GM12878 (cell line): ENCODE measurements around the gene PTPRJ. TPM values are rescaled to one million over a fixed set of nuclear protein-coding genes. Genes with fewer than 3 reads are reported as not detected.

Source experiments
- CHD2 ChIP-seq: IDR thresholded peaks from 2 replicates; pipeline ENCODE4 v1.6.1; 2011; ENCODE audit warnings: low read depth, low read length, improper control_type of control experiment, borderline replicate concordance
- EP300 ChIP-seq, 2 experiments: fragments of 150-350 bp in 1 of 2; IDR thresholded peaks; 2 replicates each; pipeline ENCODE4 v1.6.1; 2011 to 2012; ENCODE audit warnings: low read depth in 2 of 2, low read length in 2 of 2, borderline replicate concordance in 1 of 2, improper control_type of control experiment in 1 of 2, inconsistent platforms in 1 of 2; ENCODE audit not compliant: control insufficient read depth in 1 of 2
- HDGF ChIP-seq: fragments of 450-650 bp; IDR thresholded peaks from 2 replicates; pipeline ENCODE4 v1.6.1; 2016; ENCODE audit warnings: antibody characterized with exemption
- NFIC ChIP-seq: IDR thresholded peaks from 2 replicates; pipeline ENCODE4 v1.6.1; 2012; ENCODE audit warnings: low read depth, mild to moderate bottlenecking, inconsistent platforms, low read length, moderate library complexity
- NFXL1 ChIP-seq: fragments of 450-650 bp; IDR thresholded peaks from 2 replicates; pipeline ENCODE4 v1.6.1; 2017; ENCODE audit warnings: antibody characterized with exemption, mild to moderate bottlenecking, borderline replicate concordance
- NFYA ChIP-seq: IDR thresholded peaks from 2 replicates; pipeline ENCODE4 v1.6.1; 2011; ENCODE audit warnings: low read depth, mild to moderate bottlenecking, low read length, improper control_type of control experiment, borderline replicate concordance
- RAD21 ChIP-seq: IDR thresholded peaks from 2 replicates; pipeline ENCODE4 v1.6.1; 2011; ENCODE audit warnings: mild to moderate bottlenecking, low read depth, low read length, moderate library complexity; ENCODE audit not compliant: insufficient read depth
- SP1 ChIP-seq: IDR thresholded peaks from one replicate; pipeline ENCODE4 v1.6.1; 2011; ENCODE audit warnings: low read depth, low read length
- SPI1 ChIP-seq: IDR thresholded peaks from 2 replicates; pipeline ENCODE4 v1.6.1; 2011; ENCODE audit warnings: low read depth, mild to moderate bottlenecking, low read length, moderate library complexity, borderline replicate concordance; ENCODE audit not compliant: insufficient read depth
- SREBF1 ChIP-seq: IDR thresholded peaks from 2 replicates; pipeline ENCODE4 v1.6.1; 2012; ENCODE audit warnings: mild to moderate bottlenecking, low read length
- TCF12 ChIP-seq: IDR thresholded peaks from 2 replicates; pipeline ENCODE4 v1.6.1; 2011; ENCODE audit warnings: low read depth, mild to moderate bottlenecking, low read length
- TCF7 ChIP-seq: IDR thresholded peaks from 2 replicates; pipeline ENCODE4 v1.6.1; 2014; ENCODE audit warnings: antibody characterized with exemption, borderline replicate concordance
- WRNIP1 ChIP-seq: IDR thresholded peaks from 2 replicates; pipeline ENCODE4 v1.6.1; 2011; ENCODE audit warnings: low read depth, low read length, improper control_type of control experiment, borderline replicate concordance
- YY1 ChIP-seq: IDR thresholded peaks from 2 replicates; pipeline ENCODE4 v1.6.1; 2011; ENCODE audit warnings: low read depth, mild to moderate bottlenecking, low read length
- ZNF24 ChIP-seq: fragments of 450-650 bp; IDR thresholded peaks from 2 replicates; pipeline ENCODE4 v1.6.1; 2017; ENCODE audit warnings: antibody characterized with exemption, mild to moderate bottlenecking
- polyA plus RNA-seq, 11 experiments: library from polyadenylated mRNA; depleted of rRNA in 4 of 11; unstranded in 6 of 11; stranded (reverse) in 5 of 11; fragments of >200 nt; fragmentation: Nextera tagmentation in 4 of 11; fragmentation: Illumina TruSeq in 1 of 11; extraction: Ambion mirVana in 4 of 11; extraction: Trizol in 1 of 11; gene quantifications; 1 replicate in 1 of 11; 2 replicates in 10 of 11; pipeline versions ENCODE4 v1.2.1 to v1.2.3, GENCODE V29; 2011 to 2016; ENCODE audit warnings: inconsistent platforms in 2 of 11, missing spikeins in 2 of 11, low read depth in 1 of 11
- total RNA-seq, 4 experiments: library from RNA; depleted of rRNA in 3 of 4; stranded (reverse); fragments of >200 nt in 3 of 4; fragmentation: Illumina TruSeq in 1 of 4; extraction: Trizol in 1 of 4; gene quantifications; 2 replicates each; pipeline versions ENCODE4 v1.2.1 to v1.2.3, GENCODE V29; 2013 to 2021
- TF ChIP-seq, protein P1 (sequence below): fragments of 450-650 bp; formaldehyde crosslinking; IDR thresholded peaks from 2 replicates; pipeline ENCODE4 v1.4.0; 2020; ENCODE audit warnings: mild to moderate bottlenecking, moderate library complexity
- TF ChIP-seq, protein P2 (sequence below): fragments of 450-650 bp; IDR thresholded peaks from 2 replicates; pipeline ENCODE4 v1.6.1; 2017; ENCODE audit warnings: mild to moderate bottlenecking, moderate library complexity
- TF ChIP-seq, protein P3 (sequence below): fragments of 450-650 bp; IDR thresholded peaks from 2 replicates; pipeline ENCODE4 v1.6.1; 2017; ENCODE audit warnings: mild to moderate bottlenecking
- TF ChIP-seq, protein P4 (sequence below): fragments of 450-650 bp; conservative IDR thresholded peaks from 2 replicates; pipeline ENCODE4 v1.6.1; 2017; ENCODE audit warnings: mild to moderate bottlenecking, moderate library complexity

The PTPRJ gene
- total and polyA plus RNA-seq, 10 of the 15 experiments (the other 5 are each of a cell fraction or from before 2014, with no cell fraction given), result 0.22 to 22.4 (median 7.4) TPM

DNA sequence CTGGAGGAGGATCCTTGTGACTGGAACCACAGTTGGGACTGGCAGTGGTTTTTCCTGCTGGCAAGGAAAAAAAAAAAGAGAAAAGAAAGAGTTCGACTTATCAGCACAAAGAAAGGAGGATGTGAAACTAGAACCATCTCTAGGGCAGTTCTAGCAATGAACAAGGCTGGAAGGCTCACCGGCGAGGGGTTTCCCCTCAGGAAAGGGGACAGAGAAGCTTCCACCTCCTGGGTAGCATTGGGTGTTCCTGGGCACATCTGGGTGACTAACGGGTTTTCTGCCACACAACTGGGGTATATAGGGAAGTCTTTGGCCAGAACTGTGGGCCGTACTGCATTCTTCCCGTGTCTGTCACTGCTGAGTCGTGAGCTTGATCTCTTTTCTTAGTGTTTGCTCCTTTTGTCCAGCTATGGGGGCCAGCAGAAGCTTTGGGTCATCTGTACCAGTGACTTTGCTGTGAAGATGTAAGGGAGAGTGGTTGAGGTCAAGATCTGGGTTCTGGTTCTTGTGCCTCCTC, 126.9 kb downstream of the PTPRJ start (continued):
- peak; percentile 23 to 64; a peak in 1 of 4 replicates for TF ChIP-seq EP300 (IDR thresholded peaks at IDR 0.05; ENCODE audit: borderline replicate concordance in 1 of 2, control insufficient read depth in 1 of 2, low read depth in 2 of 2, low read length in 2 of 2)
- TF ChIP-seq TCF7, result 0 out of 2 replicates have a peak, but pooled peaks have one; percentile 37
- TF ChIP-seq, protein P1, sequence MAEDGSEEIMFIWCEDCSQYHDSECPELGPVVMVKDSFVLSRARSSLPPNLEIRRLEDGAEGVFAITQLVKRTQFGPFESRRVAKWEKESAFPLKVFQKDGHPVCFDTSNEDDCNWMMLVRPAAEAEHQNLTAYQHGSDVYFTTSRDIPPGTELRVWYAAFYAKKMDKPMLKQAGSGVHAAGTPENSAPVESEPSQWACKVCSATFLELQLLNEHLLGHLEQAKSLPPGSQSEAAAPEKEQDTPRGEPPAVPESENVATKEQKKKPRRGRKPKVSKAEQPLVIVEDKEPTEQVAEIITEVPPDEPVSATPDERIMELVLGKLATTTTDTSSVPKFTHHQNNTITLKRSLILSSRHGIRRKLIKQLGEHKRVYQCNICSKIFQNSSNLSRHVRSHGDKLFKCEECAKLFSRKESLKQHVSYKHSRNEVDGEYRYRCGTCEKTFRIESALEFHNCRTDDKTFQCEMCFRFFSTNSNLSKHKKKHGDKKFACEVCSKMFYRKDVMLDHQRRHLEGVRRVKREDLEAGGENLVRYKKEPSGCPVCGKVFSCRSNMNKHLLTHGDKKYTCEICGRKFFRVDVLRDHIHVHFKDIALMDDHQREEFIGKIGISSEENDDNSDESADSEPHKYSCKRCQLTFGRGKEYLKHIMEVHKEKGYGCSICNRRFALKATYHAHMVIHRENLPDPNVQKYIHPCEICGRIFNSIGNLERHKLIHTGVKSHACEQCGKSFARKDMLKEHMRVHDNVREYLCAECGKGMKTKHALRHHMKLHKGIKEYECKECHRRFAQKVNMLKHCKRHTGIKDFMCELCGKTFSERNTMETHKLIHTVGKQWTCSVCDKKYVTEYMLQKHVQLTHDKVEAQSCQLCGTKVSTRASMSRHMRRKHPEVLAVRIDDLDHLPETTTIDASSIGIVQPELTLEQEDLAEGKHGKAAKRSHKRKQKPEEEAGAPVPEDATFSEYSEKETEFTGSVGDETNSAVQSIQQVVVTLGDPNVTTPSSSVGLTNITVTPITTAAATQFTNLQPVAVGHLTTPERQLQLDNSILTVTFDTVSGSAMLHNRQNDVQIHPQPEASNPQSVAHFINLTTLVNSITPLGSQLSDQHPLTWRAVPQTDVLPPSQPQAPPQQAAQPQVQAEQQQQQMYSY (CRISPR knock-in tag), result no peak
- TF ChIP-seq HDGF, result no peak
- no peak for TF ChIP-seq RAD21
- no peak for TF ChIP-seq SREBF1
- 0 out of 2 replicates have a peak, but pooled peaks have one; percentile 51 for TF ChIP-seq NFXL1
- TF ChIP-seq WRNIP1, result no peak
- TF ChIP-seq SP1, result no peak
- no peak for TF ChIP-seq ZNF24
- peak; percentile 99 for TF ChIP-seq SPI1
- TF ChIP-seq NFIC, result peak; percentile 85
- no peak for TF ChIP-seq TCF12
- TF ChIP-seq CHD2, result no peak
- TF ChIP-seq, protein P2, sequence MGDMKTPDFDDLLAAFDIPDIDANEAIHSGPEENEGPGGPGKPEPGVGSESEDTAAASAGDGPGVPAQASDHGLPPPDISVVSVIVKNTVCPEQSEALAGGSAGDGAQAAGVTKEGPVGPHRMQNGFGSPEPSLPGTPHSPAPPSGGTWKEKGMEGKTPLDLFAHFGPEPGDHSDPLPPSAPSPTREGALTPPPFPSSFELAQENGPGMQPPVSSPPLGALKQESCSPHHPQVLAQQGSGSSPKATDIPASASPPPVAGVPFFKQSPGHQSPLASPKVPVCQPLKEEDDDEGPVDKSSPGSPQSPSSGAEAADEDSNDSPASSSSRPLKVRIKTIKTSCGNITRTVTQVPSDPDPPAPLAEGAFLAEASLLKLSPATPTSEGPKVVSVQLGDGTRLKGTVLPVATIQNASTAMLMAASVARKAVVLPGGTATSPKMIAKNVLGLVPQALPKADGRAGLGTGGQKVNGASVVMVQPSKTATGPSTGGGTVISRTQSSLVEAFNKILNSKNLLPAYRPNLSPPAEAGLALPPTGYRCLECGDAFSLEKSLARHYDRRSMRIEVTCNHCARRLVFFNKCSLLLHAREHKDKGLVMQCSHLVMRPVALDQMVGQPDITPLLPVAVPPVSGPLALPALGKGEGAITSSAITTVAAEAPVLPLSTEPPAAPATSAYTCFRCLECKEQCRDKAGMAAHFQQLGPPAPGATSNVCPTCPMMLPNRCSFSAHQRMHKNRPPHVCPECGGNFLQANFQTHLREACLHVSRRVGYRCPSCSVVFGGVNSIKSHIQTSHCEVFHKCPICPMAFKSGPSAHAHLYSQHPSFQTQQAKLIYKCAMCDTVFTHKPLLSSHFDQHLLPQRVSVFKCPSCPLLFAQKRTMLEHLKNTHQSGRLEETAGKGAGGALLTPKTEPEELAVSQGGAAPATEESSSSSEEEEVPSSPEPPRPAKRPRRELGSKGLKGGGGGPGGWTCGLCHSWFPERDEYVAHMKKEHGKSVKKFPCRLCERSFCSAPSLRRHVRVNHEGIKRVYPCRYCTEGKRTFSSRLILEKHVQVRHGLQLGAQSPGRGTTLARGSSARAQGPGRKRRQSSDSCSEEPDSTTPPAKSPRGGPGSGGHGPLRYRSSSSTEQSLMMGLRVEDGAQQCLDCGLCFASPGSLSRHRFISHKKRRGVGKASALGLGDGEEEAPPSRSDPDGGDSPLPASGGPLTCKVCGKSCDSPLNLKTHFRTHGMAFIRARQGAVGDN, result no peak
- TF ChIP-seq NFYA, result no peak
- 0 out of 2 replicates have a peak, but pooled peaks have one; percentile 10 for TF ChIP-seq YY1
- TF ChIP-seq, protein P3, sequence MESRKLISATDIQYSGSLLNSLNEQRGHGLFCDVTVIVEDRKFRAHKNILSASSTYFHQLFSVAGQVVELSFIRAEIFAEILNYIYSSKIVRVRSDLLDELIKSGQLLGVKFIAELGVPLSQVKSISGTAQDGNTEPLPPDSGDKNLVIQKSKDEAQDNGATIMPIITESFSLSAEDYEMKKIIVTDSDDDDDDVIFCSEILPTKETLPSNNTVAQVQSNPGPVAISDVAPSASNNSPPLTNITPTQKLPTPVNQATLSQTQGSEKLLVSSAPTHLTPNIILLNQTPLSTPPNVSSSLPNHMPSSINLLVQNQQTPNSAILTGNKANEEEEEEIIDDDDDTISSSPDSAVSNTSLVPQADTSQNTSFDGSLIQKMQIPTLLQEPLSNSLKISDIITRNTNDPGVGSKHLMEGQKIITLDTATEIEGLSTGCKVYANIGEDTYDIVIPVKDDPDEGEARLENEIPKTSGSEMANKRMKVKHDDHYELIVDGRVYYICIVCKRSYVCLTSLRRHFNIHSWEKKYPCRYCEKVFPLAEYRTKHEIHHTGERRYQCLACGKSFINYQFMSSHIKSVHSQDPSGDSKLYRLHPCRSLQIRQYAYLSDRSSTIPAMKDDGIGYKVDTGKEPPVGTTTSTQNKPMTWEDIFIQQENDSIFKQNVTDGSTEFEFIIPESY, result no peak
- TF ChIP-seq, protein P4, sequence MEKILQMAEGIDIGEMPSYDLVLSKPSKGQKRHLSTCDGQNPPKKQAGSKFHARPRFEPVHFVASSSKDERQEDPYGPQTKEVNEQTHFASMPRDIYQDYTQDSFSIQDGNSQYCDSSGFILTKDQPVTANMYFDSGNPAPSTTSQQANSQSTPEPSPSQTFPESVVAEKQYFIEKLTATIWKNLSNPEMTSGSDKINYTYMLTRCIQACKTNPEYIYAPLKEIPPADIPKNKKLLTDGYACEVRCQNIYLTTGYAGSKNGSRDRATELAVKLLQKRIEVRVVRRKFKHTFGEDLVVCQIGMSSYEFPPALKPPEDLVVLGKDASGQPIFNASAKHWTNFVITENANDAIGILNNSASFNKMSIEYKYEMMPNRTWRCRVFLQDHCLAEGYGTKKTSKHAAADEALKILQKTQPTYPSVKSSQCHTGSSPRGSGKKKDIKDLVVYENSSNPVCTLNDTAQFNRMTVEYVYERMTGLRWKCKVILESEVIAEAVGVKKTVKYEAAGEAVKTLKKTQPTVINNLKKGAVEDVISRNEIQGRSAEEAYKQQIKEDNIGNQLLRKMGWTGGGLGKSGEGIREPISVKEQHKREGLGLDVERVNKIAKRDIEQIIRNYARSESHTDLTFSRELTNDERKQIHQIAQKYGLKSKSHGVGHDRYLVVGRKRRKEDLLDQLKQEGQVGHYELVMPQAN, result no peak
